BLaER1 treated with 17β-estradiol and CSF1 and Interleukin-3, amounts not matched to agents 10 nM and 100 nM (cell line): ENCODE results near the gene MRPL4.
A peak's percentile ranks its signal among the peaks of the same experiment; 100 is the strongest.
"Not testable (repeated sequence)": the region's sequence is repeated elsewhere in the genome, so short reads cannot be mapped to it uniquely, and the experiment has no call there.

Experiments
- H3K27ac ChIP-seq, 11 experiments: shearing (Covaris generic); formaldehyde crosslinking; 2 replicates each; pipeline ENCODE4 v1.8.1; 2022
- H3K27me3 ChIP-seq, 11 experiments: shearing (Covaris generic); formaldehyde crosslinking; 2 replicates each; pipeline ENCODE4 v1.8.1; 2022
- H3K36me3 ChIP-seq, 11 experiments: shearing (Covaris generic); formaldehyde crosslinking; 2 replicates each; pipeline ENCODE4 v1.8.1; 2022
- H3K4me1 ChIP-seq, 10 experiments: shearing (Covaris generic); formaldehyde crosslinking; 2 replicates each; pipeline ENCODE4 v1.8.1; 2022
- H3K4me2 ChIP-seq, 11 experiments: shearing (Covaris generic); formaldehyde crosslinking; 2 replicates each; pipeline ENCODE4 v1.8.1; 2022
- H3K4me3 ChIP-seq, 10 experiments: shearing (Covaris generic); formaldehyde crosslinking; 2 replicates each; pipeline ENCODE4 v1.8.1; 2022
- H3K9ac ChIP-seq, 11 experiments: shearing (Covaris generic); formaldehyde crosslinking; 2 replicates each; pipeline ENCODE4 v1.8.1; 2022
- H3K9me3 ChIP-seq, 11 experiments: shearing (Covaris generic); formaldehyde crosslinking; replicated peaks in 1 of 11; 2 replicates each; pipeline ENCODE4 v1.8.1; 2022
- H4K20me1 ChIP-seq, 11 experiments: shearing (Covaris generic); formaldehyde crosslinking; 2 replicates each; pipeline ENCODE4 v1.8.1; 2022
- Cebpa-rat ChIP-seq, 11 experiments: shearing (Covaris generic); IDR thresholded peaks; 2 replicates each; pipeline ENCODE4 v1.8.1; 2022

MRPL4 gene

GRCh38 chr19:10231612-10232228 lies 20.3 kb upstream of the MRPL4 start:
- Histone ChIP-seq H3K4me1 (peaks cover 48 to 89% (median 84%) of the 10 kb centered on the region in 10 experiments), H3K27me3 (no peaks in the 10 kb centered on the region), H3K36me3 (peaks cover 0 to 9% (median 3%) of the 10 kb centered on the region in 11 experiments; a peak in 1 of 22 replicates), H3K9ac (peak overlapping the region in 10 of 11 experiments; percentile 60 to 94 (median 90); a peak in 18 of 22 replicates), H3K4me3 (peak overlapping the region; percentile 83 to 99 (median 92); a peak in 19 of 20 replicates), H3K4me2 (peak overlapping the region; percentile 48 to 100 (median 97); a peak in 21 of 22 replicates), H3K9me3 (no peaks in the 10 kb centered on the region), H3K27ac (peak overlapping the region in 10 of 11 experiments; percentile 20 to 93 (median 88); a peak in 19 of 22 replicates), H4K20me1 (peaks cover 0 to 33% (median 22%) of the 10 kb centered on the region in 11 experiments; a peak in 13 of 22 replicates)
- TF ChIP-seq Cebpa-rat (IDR thresholded peaks at IDR 0.05): no peak

- H3K9ac ChIP-seq: no peak overlapping the region
- H3K9me3 ChIP-seq: no peaks in the 10 kb centered on the region
- H3K27ac ChIP-seq: peak overlapping the region in 3 of 11 experiments; percentile 87 to 91 (median 87); a peak in 5 of 22 replicates
- peak overlapping the region in 5 of 11 experiments; percentile 80 to 97 (median 85); a peak in 6 of 22 replicates for H3K4me2 ChIP-seq
- no peak for TF ChIP-seq Cebpa-rat (IDR thresholded peaks at IDR 0.05)
- no peak overlapping the region for H3K4me3 ChIP-seq
- H3K36me3 ChIP-seq: no peaks in the 10 kb centered on the region
- H4K20me1 ChIP-seq: peaks cover 0 to 12% (median 5%) of the 10 kb centered on the region in 11 experiments; a peak in 9 of 22 replicates
- peaks cover 50 to 91% (median 85%) of the 10 kb centered on the region in 10 experiments for H3K4me1 ChIP-seq
- no peaks in the 10 kb centered on the region for H3K27me3 ChIP-seq
Measured at GRCh38 chr19:10233946-10234345, 18.1 kb upstream of the MRPL4 start.

- no peaks in the 10 kb centered on the region for H3K9me3 ChIP-seq
- H4K20me1 ChIP-seq: peaks cover 0 to 2% (median 0%) of the 10 kb centered on the region in 11 experiments; a peak in 2 of 22 replicates
- peak overlapping the region in 10 of 11 experiments; percentile 80 to 97 (median 88); a peak in 17 of 22 replicates for H3K4me2 ChIP-seq
- H3K27me3 ChIP-seq: no peaks in the 10 kb centered on the region
- H3K36me3 ChIP-seq: no peaks in the 10 kb centered on the region
- peaks cover 48 to 91% (median 85%) of the 10 kb centered on the region in 10 experiments for H3K4me1 ChIP-seq
- no peak for TF ChIP-seq Cebpa-rat (IDR thresholded peaks at IDR 0.05)
- H3K9ac ChIP-seq: peak overlapping the region in 5 of 11 experiments; percentile 11 to 80 (median 76); a peak in 7 of 22 replicates
- H3K4me3 ChIP-seq: no peak overlapping the region
- H3K27ac ChIP-seq: peak overlapping the region in 8 of 11 experiments; percentile 85 to 91 (median 90); a peak in 17 of 22 replicates
Measured at GRCh38 chr19:10235003-10235402, 17.0 kb upstream of the MRPL4 start.

DNA sequence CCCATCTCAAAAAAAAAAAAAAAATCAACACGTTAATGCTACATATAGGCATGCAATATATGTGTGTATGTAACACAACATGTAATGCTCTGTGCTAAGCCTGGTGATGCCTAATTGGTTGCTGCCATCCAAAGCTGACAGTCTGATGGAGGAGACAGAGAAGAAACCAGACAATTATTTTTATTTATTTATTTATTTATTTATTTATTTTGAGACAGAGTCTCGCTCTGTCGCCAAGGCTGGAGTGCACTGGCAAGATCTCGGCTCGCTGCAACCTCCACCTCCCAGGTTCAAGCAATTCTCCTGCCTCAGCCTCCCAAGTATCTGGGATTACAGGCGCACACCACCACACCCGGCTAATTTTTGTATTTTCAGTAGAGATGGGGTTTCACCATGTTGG lies 16.6 kb upstream of the MRPL4 start:
- H3K27me3 ChIP-seq, H4K20me1 ChIP-seq, H3K9me3 ChIP-seq, H3K36me3 ChIP-seq: not testable (repeated sequence)
- Histone ChIP-seq H3K4me2 (peak overlapping the region; percentile 80 to 97 (median 89); a peak in 20 of 22 replicates), H3K4me3 (peak overlapping the region in 1 of 10 experiments; percentile 49; a peak in 2 of 20 replicates), H3K9ac (peak overlapping the region in 10 of 11 experiments; percentile 73 to 82 (median 79); a peak in 18 of 22 replicates), H3K4me1 (peaks cover 48 to 91% (median 85%) of the 10 kb centered on the region in 10 experiments), H3K27ac (peak overlapping the region; percentile 83 to 91 (median 89); a peak in 21 of 22 replicates)

GRCh38 chr19:10237702-10238101 lies 14.3 kb upstream of the MRPL4 start:
- peak overlapping the region in 10 of 11 experiments; percentile 17 to 91 (median 86); a peak in 15 of 22 replicates for H3K27ac ChIP-seq
- no peaks in the 10 kb centered on the region for H3K9me3 ChIP-seq
- no peaks in the 10 kb centered on the region for H3K36me3 ChIP-seq
- no peaks in the 10 kb centered on the region for H3K27me3 ChIP-seq
- peak overlapping the region in 4 of 11 experiments; percentile 14 to 35 (median 28); a peak in 3 of 22 replicates for H3K9ac ChIP-seq
- no peak overlapping the region for H3K4me3 ChIP-seq
- H3K4me1 ChIP-seq: peaks cover 53 to 99% (median 92%) of the 10 kb centered on the region in 10 experiments
- TF ChIP-seq Cebpa-rat (IDR thresholded peaks at IDR 0.05): no peak
- peak overlapping the region; percentile 80 to 97 (median 89) for H3K4me2 ChIP-seq
- no peaks in the 10 kb centered on the region for H4K20me1 ChIP-seq

- Histone ChIP-seq H3K27me3 (no peaks in the 10 kb centered on the region), H3K4me1 (peaks cover 59 to 100% (median 95%) of the 10 kb centered on the region in 10 experiments), H3K4me3 (no peak overlapping the region), H4K20me1 (no peaks in the 10 kb centered on the region), H3K9me3 (no peaks in the 10 kb centered on the region), H3K36me3 (no peaks in the 10 kb centered on the region), H3K4me2 (peak overlapping the region; percentile 80 to 97 (median 89)), H3K9ac (peak overlapping the region in 5 of 11 experiments; percentile 8 to 35 (median 27); a peak in 6 of 22 replicates), H3K27ac (peak overlapping the region in 10 of 11 experiments; percentile 17 to 91 (median 72); a peak in 15 of 22 replicates)
- TF ChIP-seq Cebpa-rat (IDR thresholded peaks at IDR 0.05): no peak
Measured at GRCh38 chr19:10238172-10238783, 13.7 kb upstream of the MRPL4 start.

- H3K9me3 ChIP-seq, H4K20me1 ChIP-seq, H3K4me3 ChIP-seq, H3K36me3 ChIP-seq, H3K9ac ChIP-seq, H3K27me3 ChIP-seq: not testable (repeated sequence)
- H3K27ac ChIP-seq: peak overlapping the region in 6 of 11 experiments; percentile 13 to 87 (median 78); a peak in 10 of 22 replicates
- peaks cover 42 to 100% (median 98%) of the 10 kb centered on the region in 10 experiments for H3K4me1 ChIP-seq
- H3K4me2 ChIP-seq: peak overlapping the region in 7 of 11 experiments; percentile 49 to 75 (median 62); a peak in 12 of 22 replicates
Measured at GRCh38 chr19:10241826-10242449, 10.1 kb upstream of the MRPL4 start.

- Histone ChIP-seq H3K4me2 (peak overlapping the region; percentile 24 to 75 (median 60); a peak in 17 of 22 replicates), H3K9me3 (no peaks in the 10 kb centered on the region), H3K27me3 (no peaks in the 10 kb centered on the region), H3K36me3 (no peaks in the 10 kb centered on the region), H4K20me1 (no peaks in the 10 kb centered on the region), H3K4me3 (no peak overlapping the region), H3K4me1 (peaks cover 25 to 99% (median 97%) of the 10 kb centered on the region in 10 experiments), H3K9ac (peak overlapping the region in 5 of 11 experiments; percentile 15 to 60 (median 47); a peak in 6 of 22 replicates), H3K27ac (peak overlapping the region in 9 of 11 experiments; percentile 25 to 87 (median 62); a peak in 16 of 22 replicates)
- TF ChIP-seq Cebpa-rat (IDR thresholded peaks at IDR 0.05): no peak
Measured at GRCh38 chr19:10243606-10244005, 8.4 kb upstream of the MRPL4 start.
